BLaER1 (cell line): ENCODE measurements around the gene EFL1.
A peak's percentile ranks its signal among the peaks of the same experiment; 100 is the strongest.
"Not testable (repeated sequence)": the region's sequence is repeated elsewhere in the genome, so short reads cannot be mapped to it uniquely, and the experiment has no call there.

Experiments used
- H3K27ac ChIP-seq: shearing (Covaris generic); formaldehyde crosslinking; 2 replicates; pipeline ENCODE4 v1.8.1; 2022
- H3K27me3 ChIP-seq: shearing (Covaris generic); formaldehyde crosslinking; 2 replicates; pipeline ENCODE4 v1.8.1; 2022
- H3K36me3 ChIP-seq: shearing (Covaris generic); formaldehyde crosslinking; 2 replicates; pipeline ENCODE4 v1.8.1; 2022
- H3K4me1 ChIP-seq: shearing (Covaris generic); formaldehyde crosslinking; 2 replicates; pipeline ENCODE4 v1.8.1; 2022
- H3K4me2 ChIP-seq: shearing (Covaris generic); formaldehyde crosslinking; 2 replicates; pipeline ENCODE4 v1.8.1; 2022
- H3K4me3 ChIP-seq: shearing (Covaris generic); formaldehyde crosslinking; 2 replicates; pipeline ENCODE4 v1.8.1; 2022
- H3K9ac ChIP-seq: shearing (Covaris generic); formaldehyde crosslinking; 2 replicates; pipeline ENCODE4 v1.8.1; 2022
- H3K9me3 ChIP-seq: shearing (Covaris generic); formaldehyde crosslinking; 2 replicates; pipeline ENCODE4 v1.8.1; 2022
- H4K20me1 ChIP-seq: shearing (Covaris generic); formaldehyde crosslinking; 2 replicates; pipeline ENCODE4 v1.8.1; 2022
- Cebpa-rat ChIP-seq: shearing (Covaris generic); IDR thresholded peaks from 2 replicates; pipeline ENCODE4 v1.8.1; 2022

EFL1 gene

GRCh38 chr15:82300883-82301282 lies 38.3 kb upstream of the EFL1 start:
- Histone ChIP-seq H3K27me3 (0 out of 2 replicates have a peak, but pooled peaks cover 5% of the 10 kb centered on the region), H3K36me3 (no peaks in the 10 kb centered on the region), H3K9ac (no peak overlapping the region), H3K4me3 (no peak overlapping the region), H3K27ac (no peak overlapping the region), H4K20me1 (no peaks in the 10 kb centered on the region), H3K9me3 (no peaks in the 10 kb centered on the region), H3K4me2 (no peak overlapping the region), H3K4me1 (no peaks in the 10 kb centered on the region)
- no peak for TF ChIP-seq Cebpa-rat

DNA sequence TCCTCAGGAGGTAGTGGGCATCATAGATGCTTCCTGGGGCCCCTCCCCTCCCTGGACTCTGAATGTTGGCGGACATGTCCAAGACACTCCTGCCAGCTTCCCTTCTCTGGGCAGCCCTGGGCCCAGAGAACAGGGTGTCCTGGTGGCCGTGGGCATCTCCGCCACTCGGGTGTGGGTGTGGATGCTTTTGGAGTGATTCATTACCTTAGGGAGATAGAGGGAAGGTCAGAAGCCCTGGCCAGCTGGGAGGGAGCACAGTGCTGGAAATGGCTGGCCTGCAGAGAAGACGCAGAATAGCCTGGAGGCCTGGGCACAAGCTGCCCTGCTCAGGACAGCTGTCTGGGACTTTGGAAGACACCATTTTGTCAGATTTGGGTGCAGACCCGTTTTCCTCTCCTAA lies 37.8 kb upstream of the EFL1 start:
- not testable (repeated sequence) for H3K9ac ChIP-seq, H3K4me2 ChIP-seq, H3K4me1 ChIP-seq, H3K27me3 ChIP-seq, H4K20me1 ChIP-seq, H3K27ac ChIP-seq, H3K36me3 ChIP-seq, H3K4me3 ChIP-seq, H3K9me3 ChIP-seq

- H3K36me3 ChIP-seq, H4K20me1 ChIP-seq, H3K4me2 ChIP-seq, H3K9me3 ChIP-seq, H3K4me3 ChIP-seq, H3K9ac ChIP-seq, H3K4me1 ChIP-seq, H3K27ac ChIP-seq, H3K27me3 ChIP-seq: not testable (repeated sequence)
Observed at GRCh38 chr15:82299511-82299914, 37.0 kb upstream of the EFL1 start.

GRCh38 chr15:82298520-82298919 lies 36.0 kb upstream of the EFL1 start:
- Histone ChIP-seq H3K27ac (no peak overlapping the region), H3K36me3 (no peaks in the 10 kb centered on the region), H3K9me3 (no peaks in the 10 kb centered on the region), H4K20me1 (no peaks in the 10 kb centered on the region), H3K9ac (no peak overlapping the region), H3K4me1 (no peaks in the 10 kb centered on the region), H3K4me3 (no peak overlapping the region), H3K27me3 (0 out of 2 replicates have a peak, but pooled peaks cover 5% of the 10 kb centered on the region), H3K4me2 (no peak overlapping the region)
- no peak for TF ChIP-seq Cebpa-rat

GRCh38 chr15:82298032-82298431 lies 35.5 kb upstream of the EFL1 start:
- Histone ChIP-seq H3K4me3 (no peak overlapping the region), H3K4me1 (no peaks in the 10 kb centered on the region), H3K9ac (no peak overlapping the region), H3K36me3 (no peaks in the 10 kb centered on the region), H3K27ac (no peak overlapping the region), H4K20me1 (no peaks in the 10 kb centered on the region), H3K9me3 (no peaks in the 10 kb centered on the region), H3K27me3 (0 out of 2 replicates have a peak, but pooled peaks cover 5% of the 10 kb centered on the region), H3K4me2 (no peak overlapping the region)
- no peak for TF ChIP-seq Cebpa-rat

DNA sequence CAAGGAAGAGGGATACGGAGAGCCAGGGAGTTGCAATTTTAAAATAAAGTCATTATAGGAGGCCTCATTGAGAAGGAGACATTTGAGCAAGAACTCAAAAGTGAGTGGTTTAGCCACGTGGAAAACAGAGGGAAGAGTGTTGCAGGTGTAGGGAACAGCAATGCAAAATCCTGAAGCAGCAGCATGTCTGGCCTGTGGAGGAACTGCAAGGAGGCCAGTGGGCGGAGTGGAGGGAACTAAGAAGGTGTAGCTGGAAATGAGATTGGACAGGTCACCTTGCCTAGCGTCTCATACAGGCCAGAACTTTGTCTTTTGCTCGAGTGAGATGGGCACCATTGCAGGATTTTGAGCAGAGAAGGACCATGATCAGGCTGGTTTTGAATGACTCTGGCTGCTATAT lies 35.0 kb upstream of the EFL1 start:
- no peaks in the 10 kb centered on the region for H3K4me1 ChIP-seq
- H3K9me3 ChIP-seq: no peaks in the 10 kb centered on the region
- no peaks in the 10 kb centered on the region for H3K36me3 ChIP-seq
- 0 out of 2 replicates have a peak, but pooled peaks cover 5% of the 10 kb centered on the region for H3K27me3 ChIP-seq
- no peak overlapping the region for H3K9ac ChIP-seq
- no peaks in the 10 kb centered on the region for H4K20me1 ChIP-seq
- H3K4me2 ChIP-seq: no peak overlapping the region
- H3K4me3 ChIP-seq: no peak overlapping the region
- no peak overlapping the region for H3K27ac ChIP-seq
- no peak for TF ChIP-seq Cebpa-rat

DNA sequence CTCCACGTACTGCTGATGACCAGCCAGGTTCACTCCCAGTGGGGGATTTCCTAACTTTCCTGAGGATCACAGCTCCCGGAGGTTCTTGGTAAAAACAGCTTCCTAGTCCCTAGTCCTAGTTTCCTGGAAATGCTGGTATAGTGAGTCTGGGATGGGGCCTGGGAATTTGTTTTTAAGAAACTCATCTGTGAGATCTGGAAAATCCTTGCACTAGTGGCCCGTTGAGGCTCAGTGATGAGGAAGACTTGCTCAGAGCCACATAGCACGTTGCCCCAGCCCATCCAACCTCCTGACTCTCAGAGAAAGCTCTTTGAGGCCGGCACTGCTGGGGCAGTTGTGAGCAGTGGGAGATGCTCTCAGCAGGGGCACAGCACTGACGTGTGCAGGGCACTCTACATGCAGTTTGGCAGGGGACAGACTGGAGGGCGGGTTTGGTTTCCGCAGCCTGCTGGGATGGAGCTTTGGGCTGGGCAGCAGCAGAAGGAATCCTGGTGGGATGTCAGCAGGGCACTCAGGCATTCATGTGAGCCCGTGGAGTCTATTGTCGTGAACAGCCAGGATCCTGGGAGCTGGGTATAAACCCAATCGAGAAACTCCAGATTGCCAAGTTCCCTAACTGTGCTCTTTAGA lies 31.6 kb upstream of the EFL1 start:
- no peak overlapping the region for H3K4me3 ChIP-seq
- no peaks in the 10 kb centered on the region for H4K20me1 ChIP-seq
- no peaks in the 10 kb centered on the region for H3K4me1 ChIP-seq
- no peak overlapping the region for H3K27ac ChIP-seq
- 0 out of 2 replicates have a peak, but pooled peaks cover 5% of the 10 kb centered on the region for H3K27me3 ChIP-seq
- H3K9me3 ChIP-seq: peaks cover 2% of the 10 kb centered on the region; the same call in 1 of the 2 replicates
- H3K9ac ChIP-seq: no peak overlapping the region
- no peaks in the 10 kb centered on the region for H3K36me3 ChIP-seq
- TF ChIP-seq Cebpa-rat: no peak
- H3K4me2 ChIP-seq: no peak overlapping the region

DNA sequence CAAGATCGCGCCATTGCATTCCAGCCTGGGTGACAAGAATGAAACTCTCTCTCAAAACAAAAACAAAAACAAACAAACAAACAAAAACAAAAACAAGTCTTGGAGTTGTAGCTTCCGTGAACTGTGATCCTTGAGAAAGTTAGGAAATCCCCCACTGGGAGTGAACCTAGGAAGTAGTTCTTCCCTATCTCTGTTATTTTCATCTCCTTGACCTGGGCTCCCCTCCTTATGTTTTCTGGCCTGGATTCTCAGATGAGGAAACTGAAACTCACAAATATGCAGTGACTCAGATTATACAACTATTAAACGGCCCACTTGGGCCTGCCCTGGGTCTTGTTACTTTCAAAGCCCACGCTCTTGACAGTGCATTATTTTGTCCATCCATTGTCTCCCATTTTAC lies 29.7 kb upstream of the EFL1 start:
- peaks cover 4% of the 10 kb centered on the region; the same call in 1 of the 2 replicates for H3K9me3 ChIP-seq
- H3K36me3 ChIP-seq: no peaks in the 10 kb centered on the region
- no peak overlapping the region for H3K9ac ChIP-seq
- no peak overlapping the region for H3K4me2 ChIP-seq
- no peaks in the 10 kb centered on the region for H4K20me1 ChIP-seq
- no peak overlapping the region for H3K4me3 ChIP-seq
- H3K27me3 ChIP-seq: no peaks in the 10 kb centered on the region
- TF ChIP-seq Cebpa-rat: no peak
- H3K4me1 ChIP-seq: no peaks in the 10 kb centered on the region
- H3K27ac ChIP-seq: no peak overlapping the region

GRCh38 chr15:82288202-82288601 lies 25.7 kb upstream of the EFL1 start:
- H3K4me3 ChIP-seq, H3K36me3 ChIP-seq, H3K9me3 ChIP-seq, H3K9ac ChIP-seq, H3K27ac ChIP-seq, H3K4me2 ChIP-seq, H3K27me3 ChIP-seq, H4K20me1 ChIP-seq: not testable (repeated sequence)
- H3K4me1 ChIP-seq: peaks cover 12% of the 10 kb centered on the region

- peaks cover 12% of the 10 kb centered on the region for H3K4me1 ChIP-seq
- not testable (repeated sequence) for H3K27me3 ChIP-seq, H3K27ac ChIP-seq, H3K36me3 ChIP-seq, H4K20me1 ChIP-seq, H3K9ac ChIP-seq, H3K4me3 ChIP-seq, H3K9me3 ChIP-seq
- H3K4me2 ChIP-seq: peak overlapping the region; percentile 34
Observed at GRCh38 chr15:82286475-82286874, 23.9 kb upstream of the EFL1 start.

- H3K4me3 ChIP-seq, H3K27me3 ChIP-seq, H3K36me3 ChIP-seq, H4K20me1 ChIP-seq, H3K4me2 ChIP-seq, H3K27ac ChIP-seq, H3K9me3 ChIP-seq, H3K9ac ChIP-seq: not testable (repeated sequence)
- H3K4me1 ChIP-seq: peaks cover 12% of the 10 kb centered on the region
Observed at GRCh38 chr15:82284381-82284780, 21.8 kb upstream of the EFL1 start.

DNA sequence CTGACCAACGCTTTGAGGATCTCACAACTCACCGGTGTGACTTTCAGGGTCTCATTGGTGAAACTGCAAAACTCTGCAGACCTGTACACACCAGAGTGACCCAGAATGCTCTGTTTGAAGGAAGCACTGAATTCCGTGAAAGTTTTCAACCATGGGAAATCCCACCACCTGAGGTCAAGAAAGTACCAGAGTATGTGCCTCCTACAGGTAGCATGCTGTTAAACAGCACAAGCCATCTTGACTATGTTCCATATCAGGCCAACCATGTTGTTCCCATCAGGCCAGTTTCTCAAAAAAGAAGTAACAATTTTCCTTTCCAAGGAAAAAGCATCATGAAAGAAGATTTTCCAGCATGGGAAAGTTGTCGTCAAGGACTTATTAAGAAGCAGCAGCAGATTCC lies 19.9 kb upstream of the EFL1 start:
- H3K9me3 ChIP-seq, H3K9ac ChIP-seq, H3K27me3 ChIP-seq, H3K4me3 ChIP-seq, H3K27ac ChIP-seq, H3K4me2 ChIP-seq, H3K36me3 ChIP-seq, H4K20me1 ChIP-seq: not testable (repeated sequence)
- peaks cover 12% of the 10 kb centered on the region for H3K4me1 ChIP-seq

DNA sequence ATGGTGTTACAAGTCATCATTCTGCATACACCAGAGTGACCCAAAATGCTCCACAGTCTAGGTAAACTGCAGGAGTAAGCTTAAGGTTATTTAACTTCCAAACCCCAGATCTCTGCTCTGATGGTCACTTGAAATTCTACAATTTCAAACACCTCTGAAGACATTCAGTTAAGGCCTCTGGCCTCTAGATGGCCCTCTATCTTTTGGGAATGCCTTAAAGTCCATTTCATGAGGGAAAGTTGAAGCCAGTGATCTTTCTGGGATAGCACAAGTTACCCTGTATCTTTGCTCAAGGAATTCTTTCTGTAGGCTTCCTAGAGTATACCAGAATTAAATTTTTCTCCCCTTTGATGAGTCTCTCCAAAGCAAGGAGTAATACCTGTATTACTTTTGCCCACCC lies 18.7 kb upstream of the EFL1 start:
- H3K4me2 ChIP-seq, H3K9ac ChIP-seq, H4K20me1 ChIP-seq, H3K4me1 ChIP-seq, H3K4me3 ChIP-seq, H3K27ac ChIP-seq, H3K27me3 ChIP-seq, H3K9me3 ChIP-seq, H3K36me3 ChIP-seq: not testable (repeated sequence)
